Calu3 (cell line): ENCODE measurements around the gene MRPL18. TPM values are rescaled to one million over a fixed set of nuclear protein-coding genes. Genes with fewer than 3 reads are reported as not detected.

ENCODE experiments used
- BruUV-seq: library from RNA; stranded (reverse); fragments of 400-500 nt; replicated peaks from 2 replicates; lab custom pipeline; 2021; lab: Mats Ljungman, UMichigan
- CTCF ChIA-PET: fragments of 300-600 bp; sonication (Branson Sonifier 250); formaldehyde crosslinking; loops from one replicate; lab custom pipeline; 2022; ENCODE audit warnings: antibody characterized with exemption; lab: Charles Lee
- DNase-seq: peaks from one replicate; pipeline ENCODE4 v3.0.0; 2022
- H3K27ac Mint-ChIP-seq: one replicate; pipeline ENCODE4 v1.8.0; 2022; ENCODE audit warnings: mixed read lengths; ENCODE audit not compliant: unreplicated experiment
- H3K27me3 Mint-ChIP-seq: one replicate; pipeline ENCODE4 v1.8.0; 2022; ENCODE audit warnings: mixed read lengths; ENCODE audit not compliant: unreplicated experiment
- H3K36me3 Mint-ChIP-seq: one replicate; pipeline ENCODE4 v1.8.0; 2022; ENCODE audit warnings: mild to moderate bottlenecking, moderate library complexity, mixed read lengths; ENCODE audit not compliant: insufficient read depth, unreplicated experiment
- H3K4me1 Mint-ChIP-seq: one replicate; pipeline ENCODE4 v1.8.0; 2022; ENCODE audit warnings: mild to moderate bottlenecking, low read depth, mixed read lengths; ENCODE audit not compliant: unreplicated experiment
- H3K4me3 Mint-ChIP-seq: one replicate; pipeline ENCODE4 v1.8.0; 2022; ENCODE audit warnings: mild to moderate bottlenecking, low read depth, moderate library complexity, mixed read lengths; ENCODE audit not compliant: unreplicated experiment
- H3K9me3 Mint-ChIP-seq: one replicate; pipeline ENCODE4 v1.8.0; 2022; ENCODE audit warnings: low read depth, mixed read lengths; ENCODE audit not compliant: unreplicated experiment
- intact Hi-C: fragments of 100-400 bp; cut with micrococcal nuclease; formaldehyde crosslinking; loops from one replicate; pipeline ENCODE4 v1.10.0; 2022; ENCODE audit not compliant: unreplicated experiment
- total RNA-seq: library from RNA; stranded (reverse); gene quantifications from 2 replicates; pipeline ENCODE4 v1.2.3, GENCODE V29; 2022
- TF ChIP-seq, protein P1 (sequence below): fragments of 200-600 bp; IDR thresholded peaks from one replicate; pipeline ENCODE4 v1.8.0; 2022; ENCODE audit warnings: antibody characterized with exemption; ENCODE audit not compliant: unreplicated experiment

MRPL18 gene
- total RNA-seq, 1 experiment from 2014 or later, result 86.6 TPM

DNA sequence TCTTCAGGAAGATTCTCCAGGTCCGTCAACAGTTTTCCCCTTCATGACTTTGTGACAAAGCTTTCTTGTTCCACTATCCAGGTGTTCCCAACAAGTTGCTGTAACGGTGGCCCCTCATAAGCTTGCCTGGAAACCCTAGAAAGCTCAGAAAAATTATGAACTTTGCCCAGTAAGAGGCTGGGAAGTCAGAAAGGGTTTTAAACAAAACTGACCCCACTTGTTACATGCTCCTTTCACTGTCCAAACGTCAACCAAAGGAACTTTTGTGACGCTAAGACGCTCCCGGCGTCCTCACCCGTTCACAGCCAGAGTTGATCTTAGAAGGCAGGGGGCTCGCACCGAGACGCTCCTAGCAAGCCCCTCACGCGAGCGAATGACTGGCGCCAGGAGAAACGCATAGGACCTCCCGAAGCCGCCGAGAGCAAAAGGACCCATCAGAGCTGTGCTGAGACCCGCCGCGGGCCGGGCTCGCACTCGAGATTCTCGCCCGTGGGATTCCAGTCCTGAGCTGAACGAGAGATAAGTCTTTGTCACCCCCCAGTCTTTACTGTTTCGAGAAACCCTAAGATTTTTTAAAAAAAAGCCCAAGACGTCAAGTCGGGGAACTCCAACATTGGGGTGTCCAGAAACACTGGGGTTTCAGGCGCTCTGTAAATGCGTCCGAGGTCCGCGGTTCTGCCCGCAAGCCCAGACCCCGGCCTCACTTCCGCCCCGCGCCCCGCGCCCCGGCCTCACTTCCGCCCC is 29.0 kb upstream of the MRPL18 start:
- DNase-seq, result no peak
- Mint-ChIP-seq H3K4me3 (peak overlapping the region; percentile 99), H3K9me3 (no peaks in the 10 kb centered on the region), H3K36me3 (peaks cover 77% of the 10 kb centered on the region), H3K27ac (peak overlapping the region; percentile 88), H3K27me3 (no peaks in the 10 kb centered on the region), H3K4me1 (peaks cover 36% of the 10 kb centered on the region)
- intact Hi-C loops, result no loop called here
- TF ChIP-seq, protein P1, sequence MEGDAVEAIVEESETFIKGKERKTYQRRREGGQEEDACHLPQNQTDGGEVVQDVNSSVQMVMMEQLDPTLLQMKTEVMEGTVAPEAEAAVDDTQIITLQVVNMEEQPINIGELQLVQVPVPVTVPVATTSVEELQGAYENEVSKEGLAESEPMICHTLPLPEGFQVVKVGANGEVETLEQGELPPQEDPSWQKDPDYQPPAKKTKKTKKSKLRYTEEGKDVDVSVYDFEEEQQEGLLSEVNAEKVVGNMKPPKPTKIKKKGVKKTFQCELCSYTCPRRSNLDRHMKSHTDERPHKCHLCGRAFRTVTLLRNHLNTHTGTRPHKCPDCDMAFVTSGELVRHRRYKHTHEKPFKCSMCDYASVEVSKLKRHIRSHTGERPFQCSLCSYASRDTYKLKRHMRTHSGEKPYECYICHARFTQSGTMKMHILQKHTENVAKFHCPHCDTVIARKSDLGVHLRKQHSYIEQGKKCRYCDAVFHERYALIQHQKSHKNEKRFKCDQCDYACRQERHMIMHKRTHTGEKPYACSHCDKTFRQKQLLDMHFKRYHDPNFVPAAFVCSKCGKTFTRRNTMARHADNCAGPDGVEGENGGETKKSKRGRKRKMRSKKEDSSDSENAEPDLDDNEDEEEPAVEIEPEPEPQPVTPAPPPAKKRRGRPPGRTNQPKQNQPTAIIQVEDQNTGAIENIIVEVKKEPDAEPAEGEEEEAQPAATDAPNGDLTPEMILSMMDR, result no peak
- CTCF ChIA-PET, result interaction anchor here (1.0 to 1.1 kb wide), 2 partner anchors 29 to 70 kb away, joined by 3 to 4 read pairs; partner anchors contain the start of gene MRPL18
- TSS peak; percentile 75 for BruUV-seq

- intact Hi-C loops, result loop anchor here (1.0 kb wide), 1 partner anchor 69 kb away; the partner anchor contains the start of gene SOD2
- Mint-ChIP-seq H3K4me3 (peak within 1 kb of the TSS; percentile 99), H3K27me3 (no peaks in the 10 kb centered on the region), H3K36me3 (peaks cover 79% of the 10 kb centered on the region), H3K9me3 (no peaks in the 10 kb centered on the region), H3K4me1 (peaks cover 36% of the 10 kb centered on the region), H3K27ac (peak within 1 kb of the TSS; percentile 88)
- TF ChIP-seq, protein P1, result no peak
- CTCF ChIA-PET, result interaction anchor here (0.6 to 1.1 kb wide), 3 partner anchors 12 to 70 kb away, joined by 3 to 4 read pairs (median 3); partner anchors contain the start of gene MRPL18
- peak; percentile 96 for DNase-seq
- BruUV-seq, result no TSS peak
Observed at GRCh38 chr6:159761873-159762680, 28.2 kb upstream of the MRPL18 start, which contains the start of gene ACAT2. Gene ACAT2, plus strand, starts transcription at chr6:159762045. Its CDS starts 43 bp downstream, at chr6:159762088.

- Mint-ChIP-seq H3K4me1 (peaks cover 36% of the 10 kb centered on the region), H3K27ac (peak overlapping the region; percentile 88), H3K36me3 (peaks cover 80% of the 10 kb centered on the region), H3K9me3 (no peaks in the 10 kb centered on the region), H3K27me3 (no peaks in the 10 kb centered on the region), H3K4me3 (peak overlapping the region; percentile 99)
- no peak for DNase-seq
- no TSS peak for BruUV-seq
- CTCF ChIA-PET, result no interaction called here
- TF ChIP-seq, protein P1, result no peak
- intact Hi-C loops, result loop anchor here (1.0 kb wide), 1 partner anchor 69 kb away; the partner anchor contains the start of gene SOD2
Observed at GRCh38 chr6:159762681-159763293, 27.5 kb upstream of the MRPL18 start.

DNA sequence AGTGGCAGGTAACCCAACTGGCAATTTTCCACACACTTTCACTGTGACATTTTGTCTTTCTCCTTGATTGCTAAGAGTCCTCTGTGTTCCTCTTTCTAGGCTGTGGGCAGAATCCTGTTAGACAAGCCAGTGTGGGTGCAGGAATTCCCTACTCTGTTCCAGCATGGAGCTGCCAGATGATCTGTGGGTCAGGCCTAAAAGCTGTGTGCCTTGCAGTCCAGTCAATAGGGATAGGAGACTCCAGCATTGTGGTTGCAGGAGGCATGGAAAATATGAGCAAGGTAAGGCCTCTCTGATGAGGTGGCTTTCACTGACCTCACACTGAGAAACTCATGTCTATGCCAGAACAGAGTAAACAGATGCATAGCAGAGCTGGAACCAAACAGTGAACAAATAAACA is 23.4 kb upstream of the MRPL18 start:
- no peak for DNase-seq
- H3K4me1 Mint-ChIP-seq, result peaks cover 9% of the 10 kb centered on the region
- no peaks in the 10 kb centered on the region for H3K27me3 Mint-ChIP-seq

More for the DNA sequence above, 23.4 kb upstream of the MRPL18 start:
- Mint-ChIP-seq H3K27ac (no peak overlapping the region), H3K4me3 (no peak overlapping the region), H3K36me3 (peaks cover 79% of the 10 kb centered on the region), H3K9me3 (peaks cover 6% of the 10 kb centered on the region)
- TF ChIP-seq, protein P1, result no peak
- intact Hi-C loops, result no loop called here
- no TSS peak for BruUV-seq
- CTCF ChIA-PET, result no interaction called here
